Naive thymus-derived CD8-positive, alpha-beta T cell (primary cell): ENCODE results near the gene HOXA3. TPM values are rescaled to one million over a fixed set of nuclear protein-coding genes. Genes with fewer than 3 reads are reported as not detected.

Experiments
- ATAC-seq, 2 donors: fragments of 150-1000 bp; cut with Tn5 transposase in 1 of 2; sonication (Bioruptor Pico), chemical (Tn5 transposase) in 1 of 2; 1 replicate in 1 of 2; 2 replicates in 1 of 2; pipeline ENCODE4 v1.10.0; 2021; ENCODE audit warnings: mild to moderate bottlenecking in 2 of 2, moderate library complexity in 2 of 2
- POLR2A ChIA-PET: fragments of 350-600 bp; sonication (Branson Sonifier 250); formaldehyde crosslinking; loops from one replicate; lab custom pipeline; 2021; ENCODE audit warnings: antibody characterized with exemption; lab: Charles Lee
- DNase-seq, 10 donors: peaks; one replicate each; pipeline versions ENCODE4 v3.0.0 to v3.0.0-alpha.2; 2020 to 2022
- H3K27ac Mint-ChIP-seq, 10 donors: one replicate each; pipeline ENCODE4 v1.8.0; 2020 to 2022; ENCODE audit warnings: mild to moderate bottlenecking in 10 of 10, mixed read lengths in 10 of 10, moderate library complexity in 4 of 10, inconsistent platforms in 1 of 10
- H3K27me3 Mint-ChIP-seq, 5 donors: one replicate each; pipeline ENCODE4 v1.8.0; 2021 to 2022; ENCODE audit warnings: mixed read lengths in 5 of 5
- H3K36me3 Mint-ChIP-seq, 3 donors: one replicate each; pipeline ENCODE4 v1.8.0; 2020 to 2022; ENCODE audit warnings: mixed read lengths in 3 of 3, mild to moderate bottlenecking in 2 of 3, inconsistent platforms in 1 of 3
- H3K4me1 Mint-ChIP-seq, 4 donors: one replicate each; pipeline ENCODE4 v1.8.0; 2021 to 2022; ENCODE audit warnings: mixed read lengths in 4 of 4
- H3K4me3 Mint-ChIP-seq, 10 donors: one replicate each; pipeline ENCODE4 v1.8.0; 2020 to 2022; ENCODE audit warnings: mild to moderate bottlenecking in 10 of 10, mixed read lengths in 10 of 10, moderate library complexity in 6 of 10, inconsistent platforms in 1 of 10
- H3K9me3 Mint-ChIP-seq, 9 donors: one replicate each; pipeline ENCODE4 v1.8.0; 2020 to 2022; ENCODE audit warnings: mixed read lengths in 9 of 9, mild to moderate bottlenecking in 3 of 9, inconsistent platforms in 1 of 9, moderate library complexity in 1 of 9
- polyA plus RNA-seq, 3 donors: library from polyadenylated mRNA; unstranded; fragments of 300-500 nt; fragmentation: Illumina TruSeq; gene quantifications; one replicate each; pipeline ENCODE4 v1.2.3, GENCODE V29; 2021
- total RNA-seq, 8 experiments: library from RNA in 2 of 8; stranded (reverse) in 2 of 8; gene quantifications; one replicate each; pipeline ENCODE4 v1.2.3 and lab custom pipeline; 2021 to 2026

Gene HOXA3
- total and polyA plus RNA-seq, 5 experiments from 2014 or later = not detected

DNA sequence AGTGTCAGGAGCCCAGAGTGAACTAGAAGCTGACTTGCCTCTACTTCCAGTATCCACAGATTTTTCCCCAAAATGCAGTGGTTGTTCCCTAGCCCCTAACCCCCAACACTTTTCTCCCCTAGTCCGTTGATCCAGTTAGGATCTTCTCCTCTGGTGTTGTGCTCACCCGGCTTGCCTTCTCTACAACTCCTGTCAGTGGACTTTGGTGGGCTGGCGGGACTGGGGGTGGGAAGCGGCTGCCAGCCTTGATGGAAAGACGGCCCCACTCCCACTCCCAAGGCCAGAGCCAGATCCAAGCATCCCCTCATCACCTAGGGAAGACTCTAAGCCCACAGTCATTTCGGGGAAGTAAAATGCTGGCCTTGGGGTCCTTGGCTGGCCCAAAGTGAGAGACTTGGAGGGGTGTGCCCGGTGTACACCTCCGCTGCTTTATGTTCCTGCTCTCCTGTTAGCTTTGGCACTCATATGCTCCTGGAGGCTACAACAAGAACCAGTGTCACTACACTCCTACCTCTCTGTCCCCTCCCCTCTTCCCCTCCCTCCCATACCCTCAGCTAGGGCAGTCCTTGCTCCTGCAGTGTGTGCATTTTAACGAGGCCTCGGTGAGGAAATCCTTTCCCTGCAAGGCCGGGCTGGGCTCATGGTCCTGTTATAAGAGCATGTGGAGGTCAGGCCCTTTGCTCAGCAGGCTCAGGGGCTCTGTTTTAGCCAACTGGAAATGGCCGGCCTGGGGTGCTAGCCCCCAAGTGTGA lies 22.7 kb upstream of the HOXA3 start:
- Mint-ChIP-seq H3K27me3 (peaks cover 45 to 87% (median 67%) of the 10 kb centered on the region in 5 donors), H3K4me3 (peak overlapping the region in 9 of 10 donors; percentile 43 to 77 (median 64)), H3K9me3 (peaks cover 0 to 4% (median 0%) of the 10 kb centered on the region in 9 donors), H3K27ac (peak overlapping the region in 1 of 10 donors; percentile 44), H3K36me3 (peaks cover 1 to 11% (median 3%) of the 10 kb centered on the region in 3 donors), H3K4me1 (peaks cover 11 to 31% (median 26%) of the 10 kb centered on the region in 4 donors)
- DNase-seq (peak in 1 of 10 donors; percentile 15), ATAC-seq (no peak)
- POLR2A ChIA-PET = interaction anchor here (2.5 kb wide), 1 partner anchor 10 kb away, joined by 12 read pairs; the partner anchor contains the start of gene HOXA11

DNA sequence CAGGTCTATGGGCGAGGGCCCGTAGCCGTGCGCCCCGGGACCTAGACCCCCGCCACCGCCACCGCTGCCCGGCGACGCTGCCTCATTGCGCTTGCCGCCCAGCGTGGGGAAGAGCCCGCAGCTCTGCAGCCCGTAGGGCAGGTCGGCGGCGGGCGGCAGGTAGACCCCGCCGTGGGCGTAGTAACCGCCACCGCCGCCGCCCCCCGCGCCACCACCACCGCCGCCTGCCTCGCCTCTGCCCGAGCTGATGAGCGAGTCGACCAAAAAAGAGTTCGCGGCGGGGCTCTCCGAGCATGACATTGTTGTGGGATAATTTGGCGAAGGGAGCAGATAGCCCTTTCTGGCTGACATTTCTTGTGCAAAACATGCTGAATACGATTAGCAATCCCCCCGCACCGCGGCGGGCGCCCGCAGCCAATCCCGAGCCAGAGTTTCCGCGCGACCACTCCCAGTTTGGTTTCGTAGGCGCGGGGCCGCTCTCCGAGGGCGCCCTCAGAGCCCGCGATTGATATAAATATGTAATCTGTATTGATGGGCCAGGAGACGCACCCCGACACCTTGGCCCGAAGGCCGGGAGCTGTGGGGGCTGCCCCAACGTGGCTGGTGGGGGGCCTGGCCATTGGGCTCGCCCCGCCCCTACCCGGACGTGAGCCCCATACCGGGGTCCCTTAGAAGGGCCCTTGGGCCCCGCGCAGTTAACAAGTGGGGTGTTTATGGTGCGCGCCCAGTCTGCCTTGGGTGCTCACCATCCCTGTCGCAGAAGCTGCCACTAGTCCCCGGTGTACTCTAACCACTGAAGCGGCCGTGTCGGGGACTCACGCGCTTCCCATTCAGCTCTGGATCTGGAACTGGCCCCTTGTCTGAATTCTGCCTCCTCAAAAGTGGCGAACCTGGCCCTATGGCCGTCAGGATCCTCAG lies 21.8 kb upstream of the HOXA3 start, which contains the start of gene HOXA10:
Gene HOXA10, minus strand, starts transcription at position 365 of the 918 bp plus-strand sequence. Its CDS starts 14 bp downstream, at position 351.
- peak within 1 kb of the TSS in 1 of 10 donors; percentile 44 for H3K27ac Mint-ChIP-seq
- peaks cover 0 to 4% (median 0%) of the 10 kb centered on the region in 9 donors for H3K9me3 Mint-ChIP-seq
- H3K36me3 Mint-ChIP-seq = peaks cover under 1 to 7% (median 3%) of the 10 kb centered on the region in 3 donors
- ATAC-seq (no peak), DNase-seq (peak in 1 of 10 donors; percentile 15)
- H3K27me3 Mint-ChIP-seq = peaks cover 39 to 83% (median 61%) of the 10 kb centered on the region in 5 donors
- peaks cover 10 to 27% (median 24%) of the 10 kb centered on the region in 4 donors for H3K4me1 Mint-ChIP-seq
- peak within 1 kb of the TSS; percentile 57 to 77 (median 67) for H3K4me3 Mint-ChIP-seq
- POLR2A ChIA-PET = interaction anchor here (1.4 to 2.8 kb wide), 4 partner anchors 9 to 14 kb away, joined by 5 to 18 read pairs (median 10); partner anchors contain the start of gene HOXA11

DNA sequence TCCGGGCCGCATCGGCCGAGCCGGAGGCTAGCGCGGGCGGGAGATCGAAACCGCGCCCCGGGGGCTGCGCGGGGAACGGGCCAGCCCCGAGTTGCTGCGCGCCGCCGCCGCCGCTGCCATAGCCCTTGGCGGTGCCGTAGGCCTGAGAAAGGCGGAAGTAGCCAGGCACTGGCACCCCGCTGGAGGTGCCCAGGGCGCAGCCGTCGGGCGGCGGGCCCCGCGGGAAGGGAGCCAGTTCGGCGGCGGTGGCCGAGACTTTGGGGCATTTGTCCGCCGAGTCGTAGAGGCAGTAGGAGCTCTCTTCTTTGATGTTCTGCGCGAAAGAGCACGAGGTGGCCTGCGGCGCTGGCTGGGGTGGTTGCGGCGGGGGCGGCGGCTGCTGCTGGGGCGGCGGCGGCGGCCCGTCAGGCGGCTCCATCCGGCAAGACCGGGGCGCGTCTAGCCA lies 21.1 kb upstream of the HOXA3 start:
- Mint-ChIP-seq H3K9me3 (peaks cover 0 to 5% (median 0%) of the 10 kb centered on the region in 9 donors), H3K4me3 (peak overlapping the region in 2 of 10 donors; percentile 14 to 61), H3K27ac (no peak overlapping the region), H3K27me3 (peaks cover 37 to 83% (median 64%) of the 10 kb centered on the region in 5 donors), H3K36me3 (peaks cover 0 to 7% (median 4%) of the 10 kb centered on the region in 3 donors), H3K4me1 (peaks cover 14 to 33% (median 26%) of the 10 kb centered on the region in 4 donors)
- ATAC-seq = peak; percentile 71 to 75
- POLR2A ChIA-PET = interaction anchor here (1.4 to 2.8 kb wide), 5 partner anchors 9 to 19 kb away, joined by 4 to 18 read pairs (median 9); partner anchors contain the start of gene HOXA11
- DNase-seq = peak in 3 of 10 donors; percentile 38 to 64 (median 49)

DNA sequence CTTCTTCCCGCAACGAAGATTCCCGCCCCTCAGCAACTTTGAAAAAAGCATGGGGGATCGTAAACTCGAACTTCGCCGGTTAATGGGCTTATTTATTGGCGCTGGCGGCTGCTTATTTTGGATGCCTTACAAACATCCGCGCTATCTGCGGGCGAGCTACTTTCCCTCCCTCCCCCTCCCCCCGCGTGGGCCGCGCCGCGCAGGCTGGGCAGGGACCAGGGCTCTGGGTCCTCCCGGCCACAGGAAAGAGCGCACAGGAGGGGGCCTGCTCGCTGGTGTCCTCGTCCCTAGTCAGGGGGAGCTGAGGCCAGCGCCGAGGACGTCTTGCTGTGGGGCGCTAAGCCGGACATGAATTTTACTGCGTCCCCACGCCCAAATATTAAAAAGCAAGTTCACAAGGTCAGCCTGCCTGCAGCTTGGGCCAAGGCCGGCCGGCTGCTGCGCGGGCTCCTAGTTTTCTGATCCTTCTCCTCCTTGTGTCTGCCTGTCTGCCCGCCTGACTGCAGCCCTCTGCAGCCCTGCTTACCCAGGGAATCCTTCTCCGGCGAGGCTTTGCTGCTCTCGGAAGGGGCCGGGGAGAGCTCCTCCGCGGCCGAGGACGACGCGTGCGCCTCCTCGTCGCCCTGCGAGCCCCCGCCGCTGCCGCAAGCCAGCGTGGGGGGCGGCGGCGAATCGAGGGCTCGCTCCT lies 20.6 kb upstream of the HOXA3 start:
- peak in 2 of 10 donors; percentile 16 to 59 for DNase-seq
- peak; percentile 34 to 37 for ATAC-seq
- Mint-ChIP-seq H3K27me3 (peaks cover 39 to 83% (median 63%) of the 10 kb centered on the region in 5 donors), H3K4me1 (peaks cover 17 to 36% (median 30%) of the 10 kb centered on the region in 4 donors), H3K36me3 (peaks cover 0 to 7% (median 4%) of the 10 kb centered on the region in 3 donors), H3K9me3 (peaks cover 0 to 5% (median 0%) of the 10 kb centered on the region in 9 donors), H3K4me3 (peak overlapping the region; percentile 15 to 78 (median 56)), H3K27ac (peak overlapping the region in 1 of 10 donors; percentile 80)
- POLR2A ChIA-PET = interaction anchor here (1.4 to 2.8 kb wide), 5 partner anchors 10 to 20 kb away, joined by 4 to 18 read pairs (median 9); partner anchors contain the start of gene HOXA11

DNA sequence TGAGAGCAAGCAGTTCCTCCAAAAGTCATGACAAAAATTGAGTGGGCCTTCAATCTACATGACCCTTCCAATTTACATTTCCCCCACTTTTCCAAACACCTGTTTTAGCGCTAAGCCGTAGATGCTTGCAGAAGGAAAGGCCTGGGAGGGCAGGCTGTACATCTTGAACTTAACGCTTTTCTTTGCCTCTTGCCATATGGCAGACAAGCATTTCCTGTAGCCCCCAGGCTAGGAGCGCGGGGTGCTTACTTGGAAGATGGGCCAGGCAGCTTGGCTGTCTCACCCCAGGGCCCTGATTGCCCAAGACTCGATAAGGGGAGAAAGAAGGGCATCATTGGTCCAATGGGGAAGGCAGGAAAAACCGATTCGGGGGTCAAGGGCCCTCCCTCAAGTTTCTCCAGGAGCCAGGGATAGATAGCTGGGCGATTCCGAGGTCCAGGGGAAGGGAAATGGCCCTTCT lies 20.0 kb upstream of the HOXA3 start:
- H3K27me3 Mint-ChIP-seq = peaks cover 38 to 83% (median 63%) of the 10 kb centered on the region in 5 donors
- H3K36me3 Mint-ChIP-seq = peaks cover 0 to 7% (median 4%) of the 10 kb centered on the region in 3 donors
- POLR2A ChIA-PET = interaction anchor here (1.2 to 2.8 kb wide), 3 partner anchors 12 to 20 kb away, joined by 3 to 18 read pairs (median 4); partner anchors contain the start of gene HOXA11
- H3K9me3 Mint-ChIP-seq = peaks cover 0 to 5% (median 0%) of the 10 kb centered on the region in 9 donors
- peaks cover 17 to 43% (median 33%) of the 10 kb centered on the region in 4 donors for H3K4me1 Mint-ChIP-seq
- DNase-seq = peak in 2 of 10 donors; percentile 19 to 64
- peak overlapping the region in 4 of 10 donors; percentile 5 to 80 (median 68) for H3K27ac Mint-ChIP-seq
- ATAC-seq = no peak
- H3K4me3 Mint-ChIP-seq = peak overlapping the region; percentile 33 to 78 (median 70)

DNA sequence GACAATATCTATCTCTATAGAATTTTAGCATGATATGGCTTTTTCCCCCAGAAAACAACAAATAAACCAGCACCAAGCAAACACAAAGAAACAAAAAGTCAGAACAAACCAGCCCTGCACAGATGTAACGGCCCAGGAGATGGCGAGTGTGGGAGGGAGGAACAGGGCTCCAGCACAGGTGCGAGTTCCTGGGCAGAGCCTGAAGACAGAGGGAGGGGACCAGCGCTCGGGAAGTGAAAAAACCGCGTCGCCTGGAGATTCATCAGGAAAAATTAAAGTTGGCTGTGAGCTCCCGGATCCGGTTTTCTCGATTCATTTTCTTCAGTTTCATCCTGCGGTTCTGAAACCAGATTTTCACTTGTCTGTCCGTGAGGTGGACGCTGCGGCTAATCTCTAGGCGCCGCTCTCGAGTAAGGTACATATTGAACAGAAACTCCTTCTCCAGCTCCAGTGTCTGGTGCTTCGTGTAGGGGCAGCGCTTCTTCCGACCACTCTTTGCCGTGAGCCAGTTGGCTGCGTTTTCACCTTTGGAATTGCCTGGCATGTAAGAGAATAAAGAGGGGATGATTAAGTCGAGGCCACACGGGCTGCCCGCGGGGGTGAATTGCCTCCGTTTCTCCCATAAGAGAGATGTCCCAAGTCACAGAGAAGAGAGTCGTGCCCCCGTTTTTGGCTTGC lies 19.4 kb upstream of the HOXA3 start:
- DNase-seq = peak in 2 of 10 donors; percentile 17 to 57
- no peak for ATAC-seq
- H3K4me1 Mint-ChIP-seq = peaks cover 19 to 48% (median 36%) of the 10 kb centered on the region in 4 donors

DNA sequence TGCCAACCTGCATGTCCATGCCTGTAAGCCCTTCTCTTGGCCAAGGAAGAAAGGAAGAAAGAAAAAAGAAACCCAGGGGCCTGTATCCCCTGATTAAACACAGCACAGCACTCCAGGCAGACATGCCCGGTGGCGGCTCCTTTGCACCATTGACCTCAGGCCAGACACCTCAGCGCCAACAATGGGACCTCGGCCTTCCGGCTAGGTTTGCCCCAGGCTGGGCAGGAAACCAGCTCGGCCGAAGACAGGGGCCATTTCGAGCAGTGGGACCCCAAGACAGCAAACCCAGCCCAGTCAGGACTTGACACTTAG lies 18.9 kb upstream of the HOXA3 start:
- Mint-ChIP-seq H3K9me3 (peaks cover 0 to 5% (median 0%) of the 10 kb centered on the region in 9 donors), H3K36me3 (peaks cover 0 to 7% (median 4%) of the 10 kb centered on the region in 3 donors), H3K27ac (peak overlapping the region in 1 of 10 donors; percentile 21), H3K4me3 (peak overlapping the region in 6 of 10 donors; percentile 8 to 75 (median 34)), H3K4me1 (peaks cover 19 to 53% (median 39%) of the 10 kb centered on the region in 4 donors), H3K27me3 (peaks cover 34 to 83% (median 62%) of the 10 kb centered on the region in 5 donors)
- peak in 1 of 10 donors; percentile 9 for DNase-seq
- POLR2A ChIA-PET = interaction anchor here (1.2 to 2.8 kb wide), 2 partner anchors 13 to 16 kb away, joined by 3 to 18 read pairs; partner anchors contain the start of gene HOXA11
- ATAC-seq = no peak

More for the DNA sequence above, 19.4 kb upstream of the HOXA3 start:
- Mint-ChIP-seq H3K9me3 (peaks cover 0 to 5% (median 0%) of the 10 kb centered on the region in 9 donors), H3K4me3 (peak overlapping the region; percentile 55 to 78 (median 70)), H3K27me3 (peaks cover 38 to 83% (median 67%) of the 10 kb centered on the region in 5 donors), H3K27ac (peak overlapping the region in 4 of 10 donors; percentile 5 to 89 (median 41)), H3K36me3 (peaks cover 0 to 7% (median 4%) of the 10 kb centered on the region in 3 donors)
- POLR2A ChIA-PET = interaction anchor here (1.2 to 2.8 kb wide), 3 partner anchors 13 to 21 kb away, joined by 3 to 18 read pairs (median 4); partner anchors contain the start of gene HOXA11

DNA sequence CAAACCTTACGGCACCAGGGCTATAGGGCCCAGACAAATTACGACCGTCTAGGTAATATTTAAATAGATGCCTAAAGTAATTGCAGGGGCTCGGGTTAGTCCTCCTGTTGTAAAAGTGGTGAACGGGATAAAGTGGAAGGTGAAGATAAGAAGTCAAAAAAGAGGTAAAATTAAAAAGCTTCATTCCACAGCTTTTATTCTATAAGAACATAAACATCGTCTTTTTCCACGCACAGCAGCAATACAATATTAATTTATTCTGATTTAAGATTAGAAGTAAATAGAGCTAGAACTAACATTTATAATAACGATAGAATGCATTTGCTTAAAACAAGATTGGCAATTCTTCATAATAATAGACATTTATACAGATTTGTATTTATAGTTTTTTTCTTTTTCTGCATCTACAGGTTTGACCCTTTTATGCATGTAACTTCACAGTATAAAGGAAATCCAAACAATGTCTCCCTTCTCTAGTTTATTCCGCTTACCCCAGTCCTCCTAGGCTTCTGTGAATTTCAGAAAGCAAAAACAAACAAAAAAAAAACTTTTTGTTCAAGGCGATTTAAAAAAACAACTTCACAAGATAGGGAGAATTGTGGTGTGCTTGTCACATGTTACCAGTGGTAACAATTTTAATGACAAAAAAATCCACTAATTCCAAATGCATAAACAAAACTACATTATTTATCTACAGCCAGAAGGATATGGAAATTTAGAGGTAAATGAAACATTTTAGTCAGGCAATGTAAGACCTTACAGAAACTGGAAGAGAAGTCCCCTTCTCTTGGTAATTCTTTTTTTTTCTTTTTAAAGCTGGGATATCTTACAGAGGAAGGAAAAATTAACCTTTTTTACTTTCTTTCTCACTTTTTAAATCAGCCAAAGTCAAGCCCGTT lies 18.3 kb upstream of the HOXA3 start:
- POLR2A ChIA-PET = interaction anchor here (0.6 kb wide), 1 partner anchor 22 kb away, joined by 3 read pairs; no protein-coding TSS in a partner anchor
- Mint-ChIP-seq H3K36me3 (peaks cover 0 to 7% (median 4%) of the 10 kb centered on the region in 3 donors), H3K27me3 (peaks cover 37 to 83% (median 59%) of the 10 kb centered on the region in 5 donors), H3K9me3 (peaks cover 0 to 6% (median 0%) of the 10 kb centered on the region in 9 donors), H3K4me3 (peak overlapping the region in 4 of 10 donors; percentile 29 to 52 (median 40)), H3K4me1 (peaks cover 19 to 59% (median 43%) of the 10 kb centered on the region in 4 donors), H3K27ac (peak overlapping the region in 2 of 10 donors; percentile 16 to 40)
- DNase-seq = no peak
- no peak for ATAC-seq

DNA sequence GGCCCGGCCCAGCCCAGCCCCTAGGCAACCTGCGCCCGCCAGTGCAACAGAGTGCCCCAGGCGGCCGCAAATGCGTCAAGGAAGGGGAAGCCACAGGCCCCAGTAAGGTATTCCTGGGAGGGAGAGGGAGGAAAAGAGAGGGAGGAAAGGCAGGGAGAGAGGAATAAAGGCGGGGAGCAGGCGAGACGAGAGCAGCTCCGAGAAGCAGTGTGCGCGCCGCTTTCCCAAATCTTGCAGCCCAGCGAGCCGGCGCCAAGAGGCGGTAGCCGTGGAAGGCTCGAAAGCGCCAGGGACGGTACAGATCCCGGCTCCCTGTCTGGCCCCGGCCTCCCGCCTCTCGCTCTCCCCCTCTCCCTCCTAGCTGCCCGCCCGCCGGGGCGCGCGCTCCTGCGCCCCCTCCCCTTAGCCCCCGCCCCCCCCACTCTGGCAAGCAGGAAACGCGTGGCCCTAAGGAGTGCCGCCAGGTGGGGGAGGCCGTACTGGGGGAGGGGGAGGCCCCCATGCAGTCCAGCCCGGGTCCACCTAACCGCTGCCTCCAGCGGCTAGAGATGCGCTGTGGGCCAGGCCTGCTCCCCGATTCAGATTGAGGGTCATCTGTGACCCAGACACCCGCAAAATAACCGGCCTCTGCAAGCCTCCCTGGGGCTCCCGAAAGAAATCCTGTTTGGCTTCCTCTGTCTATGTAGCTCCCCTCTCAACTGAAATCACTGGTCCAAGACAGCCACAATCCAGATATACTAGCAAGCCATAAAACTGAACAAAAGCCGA lies 17.5 kb upstream of the HOXA3 start:
- ATAC-seq (peak; percentile 2 to 15), DNase-seq (peak in 1 of 10 donors; percentile 24)
- H3K4me3 Mint-ChIP-seq = peak overlapping the region in 8 of 10 donors; percentile 29 to 52 (median 35)
- peaks cover 0 to 8% (median 0%) of the 10 kb centered on the region in 9 donors for H3K9me3 Mint-ChIP-seq
- H3K4me1 Mint-ChIP-seq = peaks cover 20 to 60% (median 45%) of the 10 kb centered on the region in 4 donors
- H3K36me3 Mint-ChIP-seq = peaks cover 0 to 7% (median 4%) of the 10 kb centered on the region in 3 donors
- POLR2A ChIA-PET = no interaction called here
- H3K27me3 Mint-ChIP-seq = peaks cover 33 to 82% (median 56%) of the 10 kb centered on the region in 5 donors
- peak overlapping the region in 3 of 10 donors; percentile 40 to 71 (median 53) for H3K27ac Mint-ChIP-seq
